ENCODE data around the gene PERM1. TPM values are rescaled to one million over a fixed set of nuclear protein-coding genes. Genes with fewer than 3 reads are reported as not detected.
"Not testable (repeated sequence)": the region's sequence is repeated elsewhere in the genome, so short reads cannot be mapped to it uniquely, and the experiment has no call there.

Gene PERM1
- total RNA-seq, 4 donors from 2014 or later: 0.24 to 0.93 (median 0.44) TPM

DNA sequence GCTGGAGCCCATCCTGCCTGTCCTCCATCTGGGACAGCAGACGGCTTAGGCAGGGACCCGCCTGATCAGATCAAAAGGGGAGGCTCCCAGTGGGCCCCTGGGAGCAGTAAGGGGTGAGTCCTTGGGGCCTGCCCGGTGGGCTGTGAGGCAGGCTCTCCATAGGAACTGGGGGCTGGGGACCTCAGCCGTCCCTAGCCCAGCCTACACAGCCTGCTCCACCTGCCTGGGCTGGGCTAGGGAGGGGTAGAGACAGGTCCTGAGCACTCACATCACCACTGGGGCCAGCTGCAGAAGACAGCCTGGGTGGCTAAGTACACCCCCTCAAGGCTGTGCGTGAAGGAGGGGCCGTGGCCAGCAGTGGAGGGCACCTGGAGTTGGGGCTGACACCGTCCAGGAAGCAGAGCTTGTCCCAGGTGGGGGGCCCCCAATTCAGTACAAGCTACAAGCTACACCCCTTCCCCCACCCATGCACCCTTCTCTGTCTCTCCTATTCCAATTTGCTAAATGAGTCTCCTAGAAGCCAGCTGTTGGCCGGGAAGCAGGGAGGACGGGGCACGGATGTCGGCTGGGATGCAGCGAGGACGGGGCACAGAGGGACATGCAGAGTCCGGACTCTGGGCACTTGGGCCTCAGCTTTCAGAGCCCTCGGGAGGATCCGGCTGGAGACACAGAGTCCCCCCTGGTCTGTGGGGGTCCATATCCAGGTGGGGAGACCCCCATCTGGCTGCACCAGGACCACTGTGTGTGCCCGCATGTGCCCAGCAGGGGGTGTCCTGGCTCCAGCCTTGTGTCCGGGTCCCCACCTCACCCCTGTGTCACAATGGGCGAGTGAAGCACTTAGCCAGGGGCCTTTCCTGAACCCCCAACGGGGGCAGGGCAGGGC, 33.1 kb upstream of the PERM1 start:
- H3K27ac ChIP-seq: no peak overlapping the region
- no peaks in the 10 kb centered on the region for H3K27me3 ChIP-seq
- peaks cover 27% of the 10 kb centered on the region for H3K4me1 ChIP-seq
- no peak overlapping the region for H3K4me3 ChIP-seq
- DNase-seq (ENCODE audit: low spot score in 2 of 2): no peak
- H3K36me3 ChIP-seq: no peaks in the 10 kb centered on the region
- no peaks in the 10 kb centered on the region for H3K9me3 ChIP-seq
- TF ChIP-seq POLR2A (IDR thresholded peaks at IDR 0.05) (no peak), EP300 (IDR thresholded peaks at IDR 0.05) (no peak), POLR2AphosphoS5 (IDR thresholded peaks at IDR 0.05) (no peak)
- TF ChIP-seq, protein P1, sequence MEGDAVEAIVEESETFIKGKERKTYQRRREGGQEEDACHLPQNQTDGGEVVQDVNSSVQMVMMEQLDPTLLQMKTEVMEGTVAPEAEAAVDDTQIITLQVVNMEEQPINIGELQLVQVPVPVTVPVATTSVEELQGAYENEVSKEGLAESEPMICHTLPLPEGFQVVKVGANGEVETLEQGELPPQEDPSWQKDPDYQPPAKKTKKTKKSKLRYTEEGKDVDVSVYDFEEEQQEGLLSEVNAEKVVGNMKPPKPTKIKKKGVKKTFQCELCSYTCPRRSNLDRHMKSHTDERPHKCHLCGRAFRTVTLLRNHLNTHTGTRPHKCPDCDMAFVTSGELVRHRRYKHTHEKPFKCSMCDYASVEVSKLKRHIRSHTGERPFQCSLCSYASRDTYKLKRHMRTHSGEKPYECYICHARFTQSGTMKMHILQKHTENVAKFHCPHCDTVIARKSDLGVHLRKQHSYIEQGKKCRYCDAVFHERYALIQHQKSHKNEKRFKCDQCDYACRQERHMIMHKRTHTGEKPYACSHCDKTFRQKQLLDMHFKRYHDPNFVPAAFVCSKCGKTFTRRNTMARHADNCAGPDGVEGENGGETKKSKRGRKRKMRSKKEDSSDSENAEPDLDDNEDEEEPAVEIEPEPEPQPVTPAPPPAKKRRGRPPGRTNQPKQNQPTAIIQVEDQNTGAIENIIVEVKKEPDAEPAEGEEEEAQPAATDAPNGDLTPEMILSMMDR (IDR thresholded peaks at IDR 0.05): no peak
- WGBS: 74% methylated on average over 6 of the region's 20 CpGs

DNA sequence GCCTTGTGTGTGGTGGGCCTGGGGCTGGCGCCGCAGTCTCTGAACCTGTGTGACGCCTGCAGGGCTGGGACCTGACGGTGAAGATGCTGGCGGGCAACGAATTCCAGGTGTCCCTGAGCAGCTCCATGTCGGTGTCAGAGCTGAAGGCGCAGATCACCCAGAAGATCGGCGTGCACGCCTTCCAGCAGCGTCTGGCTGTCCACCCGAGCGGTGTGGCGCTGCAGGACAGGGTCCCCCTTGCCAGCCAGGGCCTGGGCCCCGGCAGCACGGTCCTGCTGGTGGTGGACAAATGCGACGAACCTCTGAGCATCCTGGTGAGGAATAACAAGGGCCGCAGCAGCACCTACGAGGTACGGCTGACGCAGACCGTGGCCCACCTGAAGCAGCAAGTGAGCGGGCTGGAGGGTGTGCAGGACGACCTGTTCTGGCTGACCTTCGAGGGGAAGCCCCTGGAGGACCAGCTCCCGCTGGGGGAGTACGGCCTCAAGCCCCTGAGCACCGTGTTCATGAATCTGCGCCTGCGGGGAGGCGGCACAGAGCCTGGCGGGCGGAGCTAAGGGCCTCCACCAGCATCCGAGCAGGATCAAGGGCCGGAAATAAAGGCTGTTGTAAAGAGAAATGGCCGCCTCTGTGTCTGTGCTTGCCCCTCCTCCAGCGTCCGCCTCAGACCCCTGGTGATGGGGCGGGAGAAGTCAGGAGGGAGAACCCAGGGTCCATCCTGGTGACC, 32.2 kb upstream of the PERM1 start:
- Histone ChIP-seq H3K9me3 (no peaks in the 10 kb centered on the region), H3K27ac (peak overlapping the region; percentile 36), H3K27me3 (no peaks in the 10 kb centered on the region), H3K4me1 (peaks cover 25% of the 10 kb centered on the region), H3K36me3 (no peaks in the 10 kb centered on the region), H3K4me3 (peak overlapping the region; percentile 50)
- 40% methylated on average over 24 of the region's 41 CpGs for WGBS
- DNase-seq (ENCODE audit: low spot score in 2 of 2): no peak
- TF ChIP-seq POLR2A (IDR thresholded peaks at IDR 0.05) (no peak), EP300 (IDR thresholded peaks at IDR 0.05) (no peak), POLR2AphosphoS5 (IDR thresholded peaks at IDR 0.05) (no peak)
- TF ChIP-seq, protein P1 (IDR thresholded peaks at IDR 0.05): no peak

DNA sequence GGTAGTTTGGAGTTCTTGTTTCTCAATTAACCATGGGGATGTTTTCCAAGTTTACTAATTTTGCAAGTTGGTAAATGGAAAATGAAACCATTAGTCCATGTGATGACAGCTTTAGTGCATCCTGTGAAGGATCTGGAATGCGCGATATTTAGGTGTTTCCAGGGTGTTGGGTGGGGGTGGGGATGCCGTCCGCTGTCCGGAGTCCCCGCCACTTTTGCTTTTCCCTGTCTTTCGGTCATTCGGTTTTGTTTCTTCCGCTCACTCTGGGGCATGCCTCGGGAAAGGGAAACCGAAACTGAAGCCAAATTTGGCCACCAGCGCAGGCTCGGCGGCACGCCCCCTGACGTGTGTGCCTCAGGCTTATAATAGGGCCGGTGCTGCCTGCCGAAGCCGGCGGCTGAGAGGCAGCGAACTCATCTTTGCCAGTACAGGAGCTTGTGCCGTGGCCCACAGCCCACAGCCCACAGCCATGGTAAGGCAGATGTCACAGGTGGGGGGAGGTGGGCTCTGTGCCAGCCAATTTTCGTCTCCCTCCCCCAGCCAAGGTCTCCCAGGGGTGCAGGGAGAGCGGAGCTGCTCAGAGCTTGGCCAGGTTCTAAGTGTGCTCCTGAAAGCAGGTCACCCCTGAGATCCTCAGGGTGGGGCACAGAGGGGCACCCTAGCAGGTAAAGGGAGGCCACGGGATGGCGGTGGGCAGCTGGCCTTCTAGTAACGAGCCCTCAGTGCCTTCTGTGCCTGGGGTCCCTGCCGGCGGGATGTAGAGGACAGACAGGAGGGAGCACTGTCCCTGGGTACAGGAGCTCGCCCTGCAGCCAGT, 31.4 kb upstream of the PERM1 start, which contains the start of gene ISG15:
Gene ISG15, plus strand, starts transcription at position 393 of the 817 bp plus-strand sequence. Its CDS starts 77 bp downstream, at position 470.
- peak; percentile 91 to 94 for DNase-seq (ENCODE audit: low spot score in 2 of 2)
- Histone ChIP-seq H3K9me3 (no peaks in the 10 kb centered on the region), H3K4me3 (peak within 1 kb of the TSS; percentile 50), H3K4me1 (peaks cover 22% of the 10 kb centered on the region), H3K27ac (peak within 1 kb of the TSS; percentile 36), H3K27me3 (no peaks in the 10 kb centered on the region), H3K36me3 (no peaks in the 10 kb centered on the region)
- TF ChIP-seq, protein P1 (IDR thresholded peaks at IDR 0.05): no peak
- TF ChIP-seq POLR2AphosphoS5 (IDR thresholded peaks at IDR 0.05) (peak in 2 of 3 donors; percentile 31 to 39), EP300 (IDR thresholded peaks at IDR 0.05) (no peak), POLR2A (IDR thresholded peaks at IDR 0.05) (peak in 1 of 2 donors; percentile 46)
- WGBS: 3% methylated on average over 26 of the region's 30 CpGs

DNA sequence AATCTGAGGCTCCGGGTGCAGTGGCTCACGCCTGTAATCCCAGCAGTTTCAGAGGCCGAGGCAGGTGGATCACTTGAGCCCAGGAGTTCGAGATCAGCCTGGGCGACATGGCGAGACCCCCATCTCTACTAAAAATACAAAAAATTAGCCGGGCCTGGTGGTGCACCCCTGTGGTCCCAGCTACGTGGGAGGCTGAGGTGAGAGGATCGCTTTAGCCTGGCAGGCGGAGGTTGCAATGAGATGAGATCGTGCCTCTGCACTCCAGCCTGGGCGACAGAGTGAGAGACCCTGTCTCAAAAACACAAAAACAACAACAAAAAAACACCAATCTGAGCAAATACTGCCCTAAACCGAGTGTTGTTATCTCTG, 30.8 kb upstream of the PERM1 start:
- peak overlapping the region; percentile 36 for H3K27ac ChIP-seq
- WGBS: 70% methylated on average over 13 of the region's 13 CpGs
- DNase-seq (ENCODE audit: low spot score in 2 of 2): not testable (repeated sequence)

DNA sequence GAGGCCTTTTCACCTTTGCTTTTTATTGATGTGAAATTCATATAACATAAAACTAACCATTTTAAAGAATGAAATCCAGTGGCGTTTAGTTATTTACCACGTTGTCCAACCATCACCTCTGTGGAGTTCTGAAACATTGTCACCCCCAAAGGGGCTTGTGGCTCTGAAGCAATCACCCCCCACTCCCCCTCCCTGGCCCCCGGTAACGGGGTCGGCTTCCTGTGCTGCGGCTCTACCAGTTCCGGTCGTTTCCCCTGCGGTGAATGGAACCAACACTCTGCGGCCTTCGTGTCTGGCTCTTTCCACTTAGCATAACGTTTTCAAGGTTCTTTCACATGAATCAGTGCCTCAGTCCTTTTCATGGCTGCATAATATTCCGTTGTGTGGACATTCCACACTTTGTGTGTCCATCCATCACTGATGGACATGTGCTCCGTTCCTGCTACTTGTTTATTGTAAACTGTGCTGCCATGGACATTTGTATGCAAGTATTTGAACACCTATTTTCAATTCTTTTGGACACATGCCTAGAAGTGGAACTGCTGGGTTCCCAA, 29.6 kb upstream of the PERM1 start:
- DNase-seq (ENCODE audit: low spot score in 2 of 2): no peak
- no peak overlapping the region for H3K4me3 ChIP-seq
- no peaks in the 10 kb centered on the region for H3K36me3 ChIP-seq
- TF ChIP-seq, protein P1 (IDR thresholded peaks at IDR 0.05): no peak
- TF ChIP-seq POLR2A (IDR thresholded peaks at IDR 0.05) (no peak), POLR2AphosphoS5 (IDR thresholded peaks at IDR 0.05) (no peak), EP300 (IDR thresholded peaks at IDR 0.05) (no peak)
- no peaks in the 10 kb centered on the region for H3K9me3 ChIP-seq
- H3K27me3 ChIP-seq: no peaks in the 10 kb centered on the region
- no peak overlapping the region for H3K27ac ChIP-seq
- WGBS: 86% methylated on average over 14 of the region's 14 CpGs
- H3K4me1 ChIP-seq: peaks cover 32% of the 10 kb centered on the region

More for the DNA sequence above, 30.8 kb upstream of the PERM1 start:
- H3K4me1 ChIP-seq: peaks cover 22% of the 10 kb centered on the region
- not testable (repeated sequence) for H3K27me3 ChIP-seq, H3K36me3 ChIP-seq, H3K9me3 ChIP-seq
- H3K4me3 ChIP-seq: peak overlapping the region; percentile 50

DNA sequence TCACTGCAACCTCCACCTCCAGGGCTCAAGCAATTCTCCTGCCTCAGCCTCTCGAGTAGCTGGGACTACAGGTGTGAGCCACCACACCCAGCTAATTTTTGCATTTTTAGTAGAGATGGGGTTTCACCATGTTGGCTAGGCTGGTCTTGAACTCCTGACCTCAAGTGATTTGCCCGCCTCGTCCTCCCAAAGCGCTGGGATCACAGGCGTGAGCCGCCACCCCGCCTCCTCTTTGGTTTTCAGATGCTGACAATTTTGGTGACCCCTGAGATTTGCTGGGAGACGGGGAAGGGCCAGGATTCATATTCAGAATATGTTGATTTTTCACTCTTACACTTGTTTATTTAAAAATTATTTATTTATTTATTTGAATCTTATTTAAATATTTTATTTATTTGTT, 28.2 kb upstream of the PERM1 start:
- H3K36me3 ChIP-seq; H3K27ac ChIP-seq; DNase-seq (ENCODE audit: low spot score in 2 of 2); H3K4me3 ChIP-seq; H3K9me3 ChIP-seq: not testable (repeated sequence)
- H3K4me1 ChIP-seq: peaks cover 44% of the 10 kb centered on the region
- 92% methylated on average over 8 of the region's 8 CpGs for WGBS
- H3K27me3 ChIP-seq: peaks cover 12% of the 10 kb centered on the region
